Upper lobe of left lung (tissue), 6 donors: Measurements from ENCODE around the gene DNAAF5. TPM values are rescaled to one million over a fixed set of nuclear protein-coding genes. Genes with fewer than 3 reads are reported as not detected.
A peak's percentile ranks its signal among the peaks of the same experiment; 100 is the strongest.

Source experiments
- ATAC-seq, 2 donors: fragments of 200-7000 bp; cut with Tn5 transposase; one replicate each; pipeline ENCODE4 v1.9.1; 2022; ENCODE audit warnings: mild to moderate bottlenecking in 2 of 2, moderate library complexity in 2 of 2; ENCODE audit not compliant: low FRiP score in 2 of 2
- DNase-seq, 2 donors: peaks; one replicate each; pipeline ENCODE4 v3.0.0-alpha.2; 2019 to 2020
- H3K27ac ChIP-seq, 4 donors: fragments of 200-600 bp; sonication (generic); one replicate each; pipeline ENCODE4 v1.5.1; 2016 to 2019
- H3K27me3 ChIP-seq, 4 donors: fragments of 200-600 bp; sonication (generic); one replicate each; pipeline ENCODE4 v1.5.1; 2017 to 2019
- H3K36me3 ChIP-seq, 4 donors: fragments of 200-600 bp; sonication (generic); one replicate each; pipeline ENCODE4 v1.5.1; 2016 to 2019
- H3K4me1 ChIP-seq, 4 donors: fragments of 200-600 bp; sonication (generic); one replicate each; pipeline ENCODE4 v1.5.1; 2018 to 2019
- H3K4me3 ChIP-seq, 4 donors: fragments of 200-600 bp; sonication (generic); one replicate each; pipeline ENCODE4 v1.5.1; 2017 to 2019; ENCODE audit warnings: mild to moderate bottlenecking in 2 of 4, moderate library complexity in 1 of 4
- H3K9me3 ChIP-seq, 4 donors: fragments of 200-600 bp; sonication (generic); one replicate each; pipeline ENCODE4 v1.5.1; 2018 to 2019
- CTCF ChIP-seq, 6 experiments: fragments of 450-650 bp in 4 of 6; fragments of 200-600 bp in 2 of 6; sonication (generic) in 2 of 6; IDR thresholded peaks; one replicate each; pipeline ENCODE4 v1.5.1; 2016 to 2019; ENCODE audit warnings: antibody characterized with exemption in 6 of 6
- EP300 ChIP-seq, 4 donors: sonication (generic); formaldehyde crosslinking; IDR thresholded peaks; one replicate each; pipeline ENCODE4 v1.5.1; 2017; ENCODE audit warnings: antibody characterized with exemption in 4 of 4, control low read depth in 2 of 4
- POLR2A ChIP-seq, 4 donors: fragments of 450-650 bp; IDR thresholded peaks; one replicate each; pipeline ENCODE4 v1.5.1; 2016 to 2017; ENCODE audit warnings: antibody characterized with exemption in 4 of 4, mild to moderate bottlenecking in 2 of 4
- POLR2AphosphoS5 ChIP-seq, 2 donors: sonication (generic); formaldehyde crosslinking; IDR thresholded peaks; one replicate each; pipeline ENCODE4 v1.5.1; 2017; ENCODE audit warnings: antibody characterized with exemption in 2 of 2
- WGBS, 2 donors: methylation state at CpG; one replicate each; pipeline ENCODE4 v1.1.5; 2017 to 2018; 5-methylcytosine and 5-hydroxymethylcytosine counted together
- total RNA-seq, 6 donors: library from RNA; depleted of rRNA in 4 of 6; stranded (reverse); fragments of >200 nt in 4 of 6; gene quantifications; one replicate each; pipeline versions ENCODE4 v1.1.0 to v1.2.1, GENCODE V29; 2016 to 2021
- donor health status: DM: no; HTN: no; CAD: no; lungs with moderate emphysema.
- donor health status: DM: no; HTN: yes; CAD: no; lungs with severe emphysema.

The DNAAF5 gene
- total RNA-seq, 6 donors from 2014 or later = 18.2 to 35.6 (median 26.4) TPM

- no peaks in the 10 kb centered on the region for H3K9me3 ChIP-seq
- H3K27ac ChIP-seq = peak overlapping the region in 1 of 4 donors; percentile 9
- DNase-seq = no peak
- no peaks in the 10 kb centered on the region for H3K36me3 ChIP-seq
- no peak for ATAC-seq
- no peak overlapping the region for H3K4me3 ChIP-seq
- WGBS, 2 donors = 53 to 66% methylated on average over 10 of the region's 10 CpGs
- peaks cover 0 to 10% (median 4%) of the 10 kb centered on the region in 4 donors for H3K27me3 ChIP-seq
- TF ChIP-seq CTCF (IDR thresholded peaks at IDR 0.05) (no peak), POLR2A (IDR thresholded peaks at IDR 0.05) (no peak), EP300 (IDR thresholded peaks at IDR 0.05) (no peak)
- H3K4me1 ChIP-seq = peaks cover 0 to 16% (median 4%) of the 10 kb centered on the region in 4 donors
Observed at GRCh38 chr7:716222-716621, 10.3 kb upstream of the DNAAF5 start.

- Histone ChIP-seq H3K4me3 (no peak overlapping the region), H3K36me3 (no peaks in the 10 kb centered on the region), H3K27me3 (peaks cover 0 to 9% (median 3%) of the 10 kb centered on the region in 4 donors), H3K27ac (peak overlapping the region in 1 of 4 donors; percentile 9), H3K9me3 (no peaks in the 10 kb centered on the region), H3K4me1 (peaks cover 0 to 12% (median 3%) of the 10 kb centered on the region in 4 donors)
- TF ChIP-seq POLR2A (IDR thresholded peaks at IDR 0.05) (no peak), CTCF (IDR thresholded peaks at IDR 0.05) (no peak), POLR2AphosphoS5 (IDR thresholded peaks at IDR 0.05) (no peak), EP300 (IDR thresholded peaks at IDR 0.05) (no peak)
- ATAC-seq = no peak
- DNase-seq = no peak
- 75 to 81% methylated on average over 11 of the region's 11 CpGs for WGBS, 2 donors
Observed at GRCh38 chr7:716636-717035, 9.9 kb upstream of the DNAAF5 start.

- WGBS, 2 donors = 97 to 99% methylated on average over 5 of the region's 5 CpGs
- TF ChIP-seq POLR2AphosphoS5 (IDR thresholded peaks at IDR 0.05) (no peak), POLR2A (IDR thresholded peaks at IDR 0.05) (no peak), EP300 (IDR thresholded peaks at IDR 0.05) (no peak), CTCF (IDR thresholded peaks at IDR 0.05) (no peak)
- Histone ChIP-seq H3K4me1 (peaks cover 0 to 13% (median 7%) of the 10 kb centered on the region in 4 donors), H3K36me3 (no peaks in the 10 kb centered on the region), H3K4me3 (no peak overlapping the region), H3K27ac (no peak overlapping the region), H3K27me3 (no peaks in the 10 kb centered on the region), H3K9me3 (no peaks in the 10 kb centered on the region)
- ATAC-seq (no peak), DNase-seq (no peak)
Observed at GRCh38 chr7:721619-722248, 4.8 kb upstream of the DNAAF5 start.

GRCh38 chr7:723541-723940 is 3.0 kb upstream of the DNAAF5 start:
- ATAC-seq = no peak

More at GRCh38 chr7:723541-723940, 3.0 kb upstream of the DNAAF5 start:
- 94 to 96% methylated on average over 9 of the region's 9 CpGs for WGBS, 2 donors
- Histone ChIP-seq H3K27ac (no peak overlapping the region), H3K4me3 (no peak overlapping the region), H3K27me3 (no peaks in the 10 kb centered on the region), H3K4me1 (peaks cover 11 to 28% (median 19%) of the 10 kb centered on the region in 4 donors), H3K36me3 (no peaks in the 10 kb centered on the region), H3K9me3 (no peaks in the 10 kb centered on the region)
- TF ChIP-seq POLR2A (IDR thresholded peaks at IDR 0.05) (no peak), POLR2AphosphoS5 (IDR thresholded peaks at IDR 0.05) (no peak), CTCF (IDR thresholded peaks at IDR 0.05) (no peak), EP300 (IDR thresholded peaks at IDR 0.05) (no peak)
- no peak for DNase-seq
